Endothelial cell (in vitro differentiated cells): ENCODE measurements around the gene SHROOM2. TPM values are rescaled to one million over a fixed set of nuclear protein-coding genes. Genes with fewer than 3 reads are reported as not detected.

ENCODE experiments used
- DNase-seq: peaks from one replicate; pipeline ENCODE4 v3.0.0; 2021; ENCODE audit warnings: low spot score
- H3K27ac Mint-ChIP-seq: one replicate; pipeline ENCODE4 v1.8.0; 2021; ENCODE audit warnings: mixed read lengths, inconsistent platforms; ENCODE audit not compliant: unreplicated experiment
- H3K27me3 Mint-ChIP-seq: one replicate; pipeline ENCODE4 v1.8.0; 2021; ENCODE audit warnings: mild to moderate bottlenecking, moderate library complexity, mixed read lengths, inconsistent platforms; ENCODE audit not compliant: unreplicated experiment
- H3K36me3 Mint-ChIP-seq: one replicate; pipeline ENCODE4 v1.8.0; 2021; ENCODE audit warnings: mild to moderate bottlenecking, low read depth, mixed read lengths, inconsistent platforms; ENCODE audit not compliant: unreplicated experiment
- H3K4me1 Mint-ChIP-seq: one replicate; pipeline ENCODE4 v1.8.0; 2021; ENCODE audit warnings: mild to moderate bottlenecking, mixed read lengths, inconsistent platforms; ENCODE audit not compliant: unreplicated experiment
- H3K4me3 Mint-ChIP-seq: one replicate; pipeline ENCODE4 v1.8.0; 2021; ENCODE audit warnings: mild to moderate bottlenecking, mixed read lengths, inconsistent platforms; ENCODE audit not compliant: unreplicated experiment
- H3K9me3 Mint-ChIP-seq: one replicate; pipeline ENCODE4 v1.8.0; 2021; ENCODE audit warnings: mixed read lengths, inconsistent platforms; ENCODE audit not compliant: unreplicated experiment
- total RNA-seq: library from RNA; stranded (reverse); fragmentation: NEBNext Ultra II Directional; extraction: Animal tissue kit (Norgen Biotek cat#: 25700); gene quantifications from one replicate; pipeline ENCODE4 v1.2.1, GENCODE V29; 2021; ENCODE audit not compliant: unreplicated experiment
- TF ChIP-seq, protein P1 (sequence below): fragments of 200-600 bp; sonication (generic); IDR thresholded peaks from one replicate; pipeline ENCODE4 v1.5.0; 2021; ENCODE audit warnings: antibody characterized with exemption; ENCODE audit not compliant: unreplicated experiment

Gene SHROOM2
- total RNA-seq, 1 donor from 2014 or later, result 22.3 TPM

DNA sequence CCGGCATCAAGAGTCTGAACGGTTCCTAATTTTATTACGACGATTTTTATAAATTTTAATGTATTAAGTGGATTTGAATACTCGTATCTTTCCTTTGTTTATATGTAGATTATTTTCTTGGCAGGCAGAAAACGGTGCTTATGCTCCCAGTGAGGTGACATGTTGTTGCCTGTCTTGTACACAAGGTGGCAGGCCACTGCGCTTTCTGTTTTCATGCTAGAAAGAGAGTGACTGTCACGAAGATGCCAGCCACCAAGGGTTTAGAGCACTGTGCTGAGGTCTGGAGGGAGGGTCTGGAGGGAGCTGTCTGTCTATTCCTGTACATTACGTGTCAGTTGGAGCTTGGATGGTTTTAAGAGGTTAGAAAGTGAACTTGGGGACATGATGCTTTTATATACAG lies 87.7 kb downstream of the SHROOM2 start:
- Mint-ChIP-seq H3K27ac (no peak overlapping the region), H3K4me1 (peaks cover 10% of the 10 kb centered on the region), H3K27me3 (peaks cover 7% of the 10 kb centered on the region), H3K9me3 (no peaks in the 10 kb centered on the region), H3K4me3 (no peak overlapping the region), H3K36me3 (no peaks in the 10 kb centered on the region)
- DNase-seq, result peak; percentile 27
- TF ChIP-seq, protein P1, sequence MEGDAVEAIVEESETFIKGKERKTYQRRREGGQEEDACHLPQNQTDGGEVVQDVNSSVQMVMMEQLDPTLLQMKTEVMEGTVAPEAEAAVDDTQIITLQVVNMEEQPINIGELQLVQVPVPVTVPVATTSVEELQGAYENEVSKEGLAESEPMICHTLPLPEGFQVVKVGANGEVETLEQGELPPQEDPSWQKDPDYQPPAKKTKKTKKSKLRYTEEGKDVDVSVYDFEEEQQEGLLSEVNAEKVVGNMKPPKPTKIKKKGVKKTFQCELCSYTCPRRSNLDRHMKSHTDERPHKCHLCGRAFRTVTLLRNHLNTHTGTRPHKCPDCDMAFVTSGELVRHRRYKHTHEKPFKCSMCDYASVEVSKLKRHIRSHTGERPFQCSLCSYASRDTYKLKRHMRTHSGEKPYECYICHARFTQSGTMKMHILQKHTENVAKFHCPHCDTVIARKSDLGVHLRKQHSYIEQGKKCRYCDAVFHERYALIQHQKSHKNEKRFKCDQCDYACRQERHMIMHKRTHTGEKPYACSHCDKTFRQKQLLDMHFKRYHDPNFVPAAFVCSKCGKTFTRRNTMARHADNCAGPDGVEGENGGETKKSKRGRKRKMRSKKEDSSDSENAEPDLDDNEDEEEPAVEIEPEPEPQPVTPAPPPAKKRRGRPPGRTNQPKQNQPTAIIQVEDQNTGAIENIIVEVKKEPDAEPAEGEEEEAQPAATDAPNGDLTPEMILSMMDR, result peak; percentile 56

DNA sequence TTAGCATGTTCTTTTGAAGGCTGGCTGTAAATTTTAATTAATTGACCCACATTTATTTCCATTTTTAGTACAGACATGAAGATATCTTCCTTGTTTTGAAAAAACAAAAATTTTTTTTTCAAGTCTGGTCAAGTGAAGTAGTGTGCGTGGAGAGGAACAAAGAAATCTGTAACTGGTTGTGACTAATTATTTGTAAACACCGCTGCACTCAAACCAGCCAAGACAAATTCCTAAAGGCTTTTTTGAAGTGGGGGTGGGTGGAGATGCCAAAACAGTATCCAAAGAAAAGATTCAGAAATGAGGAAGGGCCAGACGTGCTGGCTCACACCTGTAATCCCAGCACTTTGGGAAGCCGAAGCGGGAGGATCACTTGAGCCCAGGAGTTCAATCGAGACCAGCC lies 88.3 kb downstream of the SHROOM2 start:
- TF ChIP-seq, protein P1, result no peak
- no peak overlapping the region for H3K27ac Mint-ChIP-seq
- peaks cover 4% of the 10 kb centered on the region for H3K27me3 Mint-ChIP-seq
- no peak overlapping the region for H3K4me3 Mint-ChIP-seq
- no peaks in the 10 kb centered on the region for H3K9me3 Mint-ChIP-seq
- no peak for DNase-seq
- H3K36me3 Mint-ChIP-seq, result no peaks in the 10 kb centered on the region
- H3K4me1 Mint-ChIP-seq, result peaks cover 10% of the 10 kb centered on the region

DNA sequence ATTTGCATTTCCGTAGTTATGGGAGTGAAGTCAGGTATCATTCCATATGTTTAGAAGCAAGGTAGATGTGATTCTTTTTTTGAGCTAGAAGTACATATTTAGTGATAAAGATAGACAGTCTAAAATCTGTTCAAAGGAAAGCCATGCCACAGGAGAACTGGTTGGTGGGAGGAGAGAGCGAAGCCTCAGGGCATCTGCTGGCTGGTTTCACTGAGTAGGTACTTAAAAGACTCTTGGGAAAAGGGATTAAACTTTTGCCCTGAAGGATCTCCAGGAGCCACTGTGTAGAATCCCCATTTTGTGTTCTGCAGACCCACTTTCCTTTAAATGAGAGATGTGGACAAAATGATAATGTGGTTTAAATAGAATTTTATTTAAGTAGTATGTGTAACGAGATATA lies 89.6 kb downstream of the SHROOM2 start:
- H3K9me3 Mint-ChIP-seq, result no peaks in the 10 kb centered on the region
- peaks cover 4% of the 10 kb centered on the region for H3K27me3 Mint-ChIP-seq
- TF ChIP-seq, protein P1, result no peak
- H3K36me3 Mint-ChIP-seq, result no peaks in the 10 kb centered on the region
- H3K27ac Mint-ChIP-seq, result no peak overlapping the region
- H3K4me3 Mint-ChIP-seq, result no peak overlapping the region
- no peak for DNase-seq
- peaks cover 10% of the 10 kb centered on the region for H3K4me1 Mint-ChIP-seq

DNA sequence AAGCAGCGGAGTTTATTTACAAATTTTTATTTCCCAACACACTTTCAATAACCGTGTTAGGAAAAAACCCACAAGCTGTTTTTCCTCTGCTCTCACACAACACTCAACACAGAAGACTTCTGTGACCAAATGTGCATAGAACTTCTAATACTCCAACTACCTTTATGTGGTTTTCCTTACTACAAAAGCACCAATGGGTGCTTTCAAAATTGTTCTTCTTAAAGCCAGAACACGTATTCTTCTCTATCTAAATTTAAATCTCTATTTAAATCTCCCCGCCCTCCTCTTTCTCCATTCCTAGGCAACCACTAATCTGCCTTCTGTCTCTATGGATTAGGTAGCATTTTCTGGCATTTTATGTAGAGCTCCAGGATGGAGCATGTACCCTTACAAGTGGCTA lies 90.0 kb downstream of the SHROOM2 start:
- TF ChIP-seq, protein P1, result no peak
- DNase-seq, result no peak
- H3K27ac Mint-ChIP-seq, result no peak overlapping the region
- peaks cover 4% of the 10 kb centered on the region for H3K27me3 Mint-ChIP-seq
- H3K4me3 Mint-ChIP-seq, result no peak overlapping the region
- H3K4me1 Mint-ChIP-seq, result peaks cover 10% of the 10 kb centered on the region
- H3K36me3 Mint-ChIP-seq, result no peaks in the 10 kb centered on the region
- no peaks in the 10 kb centered on the region for H3K9me3 Mint-ChIP-seq

DNA sequence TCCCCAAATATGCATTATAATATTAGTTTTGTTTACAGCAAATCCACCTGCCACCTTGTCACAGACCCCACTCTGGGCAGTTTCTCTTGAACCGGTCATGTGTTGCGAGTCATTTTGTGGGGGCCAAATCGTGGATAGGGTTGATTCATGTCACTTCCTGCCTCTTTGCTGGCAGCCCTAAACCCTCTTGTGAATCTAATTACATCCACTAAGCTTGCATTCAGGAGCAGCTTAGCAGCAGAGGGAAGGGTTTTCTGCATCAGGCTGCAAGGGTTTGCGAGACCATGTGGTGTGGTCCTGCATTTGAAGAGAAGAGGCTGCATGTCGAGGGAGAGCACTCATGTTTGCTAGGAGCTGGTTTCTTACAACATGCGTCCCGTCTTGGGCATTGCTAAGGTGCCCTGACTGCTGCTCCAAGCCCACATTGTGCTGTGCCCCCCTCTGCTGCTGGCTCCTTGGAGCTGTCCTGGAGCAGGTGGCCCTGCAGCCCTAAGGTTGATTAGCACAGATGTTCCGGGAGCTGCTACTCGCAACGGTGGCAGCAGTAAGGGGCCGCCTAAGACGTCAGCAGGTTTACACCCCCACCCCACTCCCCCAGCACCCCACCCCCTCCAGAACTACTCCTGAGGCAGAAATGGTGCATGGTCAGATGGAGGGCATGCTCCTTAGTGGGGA lies 92.1 kb downstream of the SHROOM2 start:
- H3K9me3 Mint-ChIP-seq, result no peaks in the 10 kb centered on the region
- H3K27ac Mint-ChIP-seq, result no peak overlapping the region

More for the DNA sequence above, 92.1 kb downstream of the SHROOM2 start:
- Mint-ChIP-seq H3K27me3 (peaks cover 4% of the 10 kb centered on the region), H3K4me1 (peaks cover 27% of the 10 kb centered on the region), H3K36me3 (no peaks in the 10 kb centered on the region), H3K4me3 (no peak overlapping the region)
- TF ChIP-seq, protein P1, result no peak
- no peak for DNase-seq
